Midbrain (tissue), 1 donor: ENCODE results near the gene DAB2IP.

Experiments
- DNase-seq: peaks from one replicate; lab custom pipeline; 2025; lab: John Stamatoyannopoulos, UW

DAB2IP gene

GRCh38 chr9:121816449-121816817 is 165.0 kb downstream of the DAB2IP start:
- DNase-seq: no peak

- DNase-seq: no peak
These were observed 165.5 kb downstream of the DAB2IP start for GRCh38 chr9:121816845-121817450.

GRCh38 chr9:121817476-121817875 is 166.0 kb downstream of the DAB2IP start:
- DNase-seq: no peak

GRCh38 chr9:121818016-121818661 is 166.7 kb downstream of the DAB2IP start:
- no peak for DNase-seq

- DNase-seq: no peak
These were observed 167.5 kb downstream of the DAB2IP start for GRCh38 chr9:121818841-121819427.

GRCh38 chr9:121819428-121820231 is 168.2 kb downstream of the DAB2IP start:
- no peak for DNase-seq

GRCh38 chr9:121820286-121821005 is 169.0 kb downstream of the DAB2IP start:
- DNase-seq: no peak

GRCh38 chr9:121821326-121821725 is 169.9 kb downstream of the DAB2IP start:
- no peak for DNase-seq

GRCh38 chr9:121822093-121823085 is 171.0 kb downstream of the DAB2IP start:
- no peak for DNase-seq

- no peak for DNase-seq
These were observed 172.2 kb downstream of the DAB2IP start for GRCh38 chr9:121823451-121824169.

- DNase-seq: no peak
These were observed 173.2 kb downstream of the DAB2IP start for GRCh38 chr9:121824651-121825030.

GRCh38 chr9:121825031-121825691 is 173.7 kb downstream of the DAB2IP start:
- no peak for DNase-seq

GRCh38 chr9:121826711-121827110 is 175.3 kb downstream of the DAB2IP start:
- no peak for DNase-seq

- DNase-seq: no peak
These were observed 176.0 kb downstream of the DAB2IP start for GRCh38 chr9:121827251-121827967.

GRCh38 chr9:121830441-121831140 is 179.2 kb downstream of the DAB2IP start:
- DNase-seq: no peak

GRCh38 chr9:121831869-121832268 is 180.4 kb downstream of the DAB2IP start:
- DNase-seq: no peak

GRCh38 chr9:121833061-121833460 is 181.6 kb downstream of the DAB2IP start:
- DNase-seq: no peak
